Pons (tissue), 1 donor: ENCODE data around the gene LUZP1.

Experiments
- DNase-seq: peaks from one replicate; pipeline ENCODE4 v3.0.0-alpha.2; 2016; ENCODE audit warnings: low spot score

The LUZP1 gene

DNA sequence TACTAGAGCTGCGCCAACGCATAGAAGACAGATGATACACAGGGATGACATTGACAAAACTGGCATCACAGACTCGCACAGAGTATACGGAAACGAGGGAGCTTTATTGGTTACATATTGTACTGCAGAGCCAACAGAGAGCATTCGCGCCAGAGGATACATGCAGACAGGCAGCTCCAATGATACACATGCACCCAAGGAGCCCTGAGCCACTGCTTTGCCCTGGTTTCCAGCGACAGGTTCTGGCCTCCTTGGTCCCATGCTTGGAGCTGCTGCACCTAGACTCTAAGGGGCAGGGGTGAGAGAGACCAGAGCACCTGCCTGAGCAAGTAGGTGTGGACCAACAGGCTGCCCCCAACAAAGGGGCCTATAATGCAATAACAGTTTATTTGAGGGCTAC, 83.8 kb downstream of the LUZP1 start:
- no peak for DNase-seq

DNA sequence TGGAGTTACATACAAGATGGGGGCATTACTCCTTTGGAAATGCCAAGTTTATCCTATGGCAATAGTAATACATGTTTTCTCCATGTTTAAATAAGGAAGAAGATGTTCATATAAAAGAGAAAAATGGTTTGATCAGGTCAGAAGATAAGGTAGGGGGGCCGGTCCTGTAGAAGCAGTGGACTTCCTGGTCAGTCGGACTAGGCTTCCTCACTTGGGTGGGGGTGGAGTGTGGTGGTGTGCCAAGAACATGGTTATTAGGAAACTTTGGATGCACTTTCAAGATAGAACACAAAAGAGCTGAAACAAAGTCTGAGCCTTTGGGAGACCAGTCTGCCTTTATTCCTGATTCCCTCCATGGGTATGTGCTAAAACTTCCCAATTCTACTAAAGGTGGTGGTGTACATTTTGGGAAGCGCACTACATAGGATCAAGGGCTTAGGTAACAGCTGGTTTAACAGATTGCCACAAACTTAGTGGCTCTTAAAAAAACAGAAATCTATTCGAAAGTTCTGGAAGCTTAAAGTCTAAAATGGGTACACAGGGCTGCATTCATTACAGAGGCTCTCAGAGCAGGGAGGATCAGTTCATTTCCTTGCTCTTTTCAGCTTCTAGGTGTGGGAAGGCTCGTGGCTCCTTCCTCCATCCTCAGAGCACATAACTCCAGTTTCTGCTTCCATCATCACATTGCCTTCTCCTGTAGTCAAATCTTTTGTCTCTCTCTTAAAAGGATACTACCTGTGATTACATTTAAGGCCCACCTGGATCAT, 84.8 kb downstream of the LUZP1 start:
- DNase-seq, result no peak

DNA sequence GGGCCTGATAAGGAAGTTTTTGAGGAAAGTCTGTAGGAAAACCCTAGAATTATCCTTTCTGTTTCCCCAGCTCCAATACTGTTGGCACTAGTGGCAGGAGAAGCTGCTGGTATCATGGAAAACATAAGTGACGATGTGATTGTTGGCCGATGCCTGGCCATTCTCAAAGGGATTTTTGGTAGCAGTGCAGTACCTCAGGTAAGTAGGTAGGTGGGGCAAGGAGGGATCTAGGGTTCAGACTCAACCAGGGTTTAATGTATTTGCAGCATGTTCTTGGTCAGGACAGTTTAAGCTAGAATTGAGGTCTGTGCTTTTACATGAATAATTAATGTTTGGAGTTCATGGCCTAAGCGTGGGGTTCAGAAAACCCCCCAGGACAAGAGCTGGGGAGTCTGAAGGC, 87.3 kb downstream of the LUZP1 start:
- DNase-seq, result no peak

- DNase-seq, result no peak
These were observed 87.8 kb downstream of the LUZP1 start for GRCh38 chr1:23080885-23081284.

GRCh38 chr1:23079025-23079424, 89.6 kb downstream of the LUZP1 start:
- DNase-seq, result no peak

- no peak for DNase-seq
These were observed 94.6 kb downstream of the LUZP1 start for GRCh38 chr1:23074012-23074411.

DNA sequence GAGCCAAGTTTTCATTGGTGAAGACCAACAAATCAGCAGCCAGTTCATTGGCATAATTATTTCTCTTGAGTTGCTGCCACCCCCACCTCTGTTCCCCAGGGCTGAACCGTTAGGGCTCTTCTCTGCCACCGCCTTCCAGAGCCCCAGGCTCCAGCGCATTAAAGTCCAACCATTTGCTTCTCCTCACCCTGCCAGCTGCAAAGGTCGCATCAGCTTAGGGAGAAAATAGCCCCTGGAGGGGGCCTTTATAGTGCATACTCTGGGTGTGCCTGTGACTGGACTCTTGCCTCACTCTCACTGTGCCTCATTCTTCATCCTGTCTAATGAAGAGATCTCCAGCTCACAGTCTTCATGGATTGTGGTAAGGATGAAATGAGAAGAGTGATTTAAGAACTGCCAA, 99.0 kb downstream of the LUZP1 start:
- DNase-seq, result no peak

DNA sequence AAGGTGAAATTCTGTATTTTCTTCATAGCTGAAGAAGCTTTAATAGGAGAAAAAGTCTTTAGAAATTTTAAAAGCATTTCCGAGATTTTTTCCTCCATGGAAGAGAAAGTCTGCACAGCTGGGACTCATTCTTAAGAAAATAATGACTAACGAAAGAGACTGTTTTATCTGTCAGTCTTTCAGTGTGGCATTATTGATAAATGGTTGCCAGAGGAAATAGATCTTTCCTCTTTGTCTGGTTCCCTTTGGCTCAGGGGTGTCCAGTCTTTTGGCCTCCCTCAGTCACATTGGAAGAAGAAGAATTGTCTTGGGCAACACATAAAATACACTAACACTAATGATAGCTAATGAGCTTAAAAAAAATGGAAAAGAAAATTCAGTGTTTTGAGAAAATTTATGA, 99.5 kb downstream of the LUZP1 start:
- no peak for DNase-seq

- no peak for DNase-seq
These were observed 102.6 kb downstream of the LUZP1 start for GRCh38 chr1:23066075-23066474.

DNA sequence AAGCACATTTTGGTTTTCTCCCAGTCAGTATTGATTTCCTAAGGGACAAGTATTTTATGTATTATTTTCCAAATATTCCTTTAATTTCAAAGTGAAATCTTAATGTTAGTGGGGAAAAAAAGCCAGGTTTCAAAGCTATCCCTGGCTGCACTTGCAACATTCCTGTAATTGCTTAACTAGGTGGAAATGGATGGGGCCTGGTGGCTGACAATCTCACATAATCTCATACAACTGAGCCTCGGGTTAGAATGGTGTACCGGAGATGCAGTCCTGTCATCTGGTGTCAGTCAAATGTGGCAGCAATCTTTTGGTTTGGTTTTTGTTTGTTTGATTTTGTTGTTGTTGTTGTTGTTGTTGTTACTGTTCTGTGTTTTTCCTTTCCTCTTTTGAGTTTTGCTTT, 103.3 kb downstream of the LUZP1 start:
- DNase-seq, result no peak

DNA sequence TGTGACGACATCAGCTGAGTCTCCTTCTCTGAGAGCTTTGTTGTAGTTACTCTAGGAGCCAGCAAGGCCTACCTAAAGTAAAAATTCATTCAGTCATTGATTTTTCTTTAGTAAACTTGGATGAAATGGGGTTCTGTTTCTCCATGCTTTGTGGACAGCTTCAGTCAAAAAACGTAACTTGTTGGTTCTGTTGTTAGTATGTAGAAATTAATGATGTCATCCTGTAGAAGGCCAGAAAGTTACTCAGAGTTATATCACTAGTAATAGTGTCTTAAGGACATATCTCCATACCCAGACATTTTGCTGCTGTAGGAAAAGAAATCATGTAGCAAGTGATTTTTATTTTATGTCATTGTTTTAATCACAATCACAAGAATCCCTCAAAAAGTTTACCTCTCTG, 106.4 kb downstream of the LUZP1 start:
- DNase-seq, result no peak

DNA sequence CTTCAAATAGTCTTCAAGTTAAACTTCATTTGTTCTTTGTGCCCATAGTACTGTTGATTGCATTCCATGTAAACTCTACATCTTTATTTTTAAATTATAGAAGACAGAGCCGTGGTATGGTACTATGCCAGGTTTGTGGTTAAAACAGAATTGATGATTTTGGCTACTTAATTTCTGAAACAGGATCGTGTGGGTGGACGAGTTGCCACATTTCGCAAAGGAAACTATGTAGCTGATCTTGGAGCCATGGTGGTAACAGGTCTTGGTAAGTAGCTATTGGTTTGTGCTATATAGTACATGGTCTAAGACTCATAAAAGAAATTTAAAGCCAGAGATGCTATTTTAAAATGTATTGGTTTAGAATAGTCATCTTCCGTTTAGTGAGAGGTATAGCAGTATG, 111.4 kb downstream of the LUZP1 start:
- no peak for DNase-seq

DNA sequence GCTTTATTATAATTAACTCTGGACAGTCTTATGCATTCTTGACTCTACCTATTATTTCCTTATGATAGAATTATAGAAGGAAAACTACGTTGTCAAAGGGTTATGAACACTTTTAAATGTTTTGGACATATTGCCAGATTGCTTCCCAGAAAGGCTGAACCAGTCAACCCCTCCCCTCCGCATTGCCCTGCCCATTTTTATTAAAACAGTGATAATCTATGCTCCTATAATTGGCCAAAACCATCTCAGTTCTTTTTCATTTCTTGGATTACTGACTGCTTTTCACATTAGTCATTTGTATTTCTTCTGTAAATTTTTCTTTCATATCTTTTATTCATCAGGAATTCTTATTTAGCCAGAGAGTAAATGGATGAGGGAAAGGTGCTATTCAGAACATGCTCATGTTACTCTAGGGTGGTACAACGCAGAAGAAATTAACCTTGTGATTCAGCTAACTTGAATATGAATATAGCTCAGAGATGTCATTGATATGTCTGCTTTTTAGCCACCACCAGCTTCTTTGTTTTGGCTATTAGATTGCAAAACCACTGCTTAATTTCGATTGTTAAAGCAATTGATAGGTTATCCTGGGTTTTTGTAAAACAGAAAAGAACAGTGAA, 117.3 kb downstream of the LUZP1 start:
- DNase-seq, result no peak

GRCh38 chr1:23050201-23050600, 118.5 kb downstream of the LUZP1 start:
- no peak for DNase-seq

DNA sequence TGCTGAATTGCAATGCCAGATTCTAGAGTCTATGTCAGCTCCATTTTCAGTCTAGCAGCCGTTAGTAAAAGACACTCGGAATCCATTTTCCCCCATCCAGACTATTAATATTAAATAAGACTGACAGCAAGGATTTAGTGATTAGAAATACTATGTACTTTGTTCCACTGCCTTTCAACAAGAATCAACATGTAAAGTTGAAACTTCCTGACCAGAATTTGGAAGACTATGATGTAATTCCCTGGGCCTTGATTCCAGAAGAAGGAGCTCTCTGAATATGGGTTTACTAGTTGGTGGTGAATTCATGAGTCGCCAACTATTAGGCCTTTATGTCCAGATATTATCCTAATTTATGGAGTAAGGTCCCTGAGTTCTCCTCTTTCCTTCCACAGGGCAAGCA, 124.6 kb downstream of the LUZP1 start:
- DNase-seq, result no peak

GRCh38 chr1:23040509-23040908, 128.1 kb downstream of the LUZP1 start:
- DNase-seq, result no peak

GRCh38 chr1:23039308-23039826, 129.3 kb downstream of the LUZP1 start:
- DNase-seq, result no peak

- no peak for DNase-seq
These were observed 131.4 kb downstream of the LUZP1 start for GRCh38 chr1:23037081-23037740.

- no peak for DNase-seq
These were observed 132.7 kb downstream of the LUZP1 start for GRCh38 chr1:23035823-23036452.
